SU-DHL-6 (cell line): ENCODE measurements around the gene BEND5.

ENCODE experiments used
- EZH2phosphoT487 ChIP-seq: fragments of 200-600 bp; sonication (generic), shearing (Covaris generic); conservative IDR thresholded peaks from 2 replicates; pipeline ENCODE4 v1.6.1; 2018; ENCODE audit warnings: mild to moderate bottlenecking, antibody characterized with exemption, low read length, moderate library complexity, mixed read lengths
- TF ChIP-seq, protein P1 (sequence below): fragments of 200-600 bp; sonication (generic); IDR thresholded peaks from one replicate; pipeline ENCODE4 v1.5.1; 2017; ENCODE audit warnings: antibody characterized with exemption, mild to moderate bottlenecking, low read length, moderate library complexity; ENCODE audit not compliant: insufficient read depth, poor library complexity, severe bottlenecking

DNA sequence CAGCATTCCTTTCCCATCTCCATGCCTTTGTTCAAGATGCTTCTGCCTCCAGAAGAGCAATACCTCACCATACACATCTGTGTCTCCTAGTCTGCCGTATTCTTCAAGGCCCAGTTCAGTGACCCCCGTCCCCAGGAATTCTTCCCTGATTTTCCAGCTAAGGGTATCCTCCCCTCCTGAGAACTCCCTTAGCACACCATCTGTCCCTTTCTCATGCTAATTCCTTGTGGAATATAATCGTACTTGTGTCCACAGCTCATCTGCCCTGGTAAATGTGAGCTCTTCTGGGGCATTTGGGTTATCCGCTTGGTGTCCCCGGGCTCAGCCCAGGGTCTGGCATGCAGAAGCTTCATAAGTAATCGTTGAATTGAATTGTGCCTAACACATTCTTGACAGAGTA is 40.9 kb downstream of the BEND5 start:
- TF ChIP-seq, protein P1, sequence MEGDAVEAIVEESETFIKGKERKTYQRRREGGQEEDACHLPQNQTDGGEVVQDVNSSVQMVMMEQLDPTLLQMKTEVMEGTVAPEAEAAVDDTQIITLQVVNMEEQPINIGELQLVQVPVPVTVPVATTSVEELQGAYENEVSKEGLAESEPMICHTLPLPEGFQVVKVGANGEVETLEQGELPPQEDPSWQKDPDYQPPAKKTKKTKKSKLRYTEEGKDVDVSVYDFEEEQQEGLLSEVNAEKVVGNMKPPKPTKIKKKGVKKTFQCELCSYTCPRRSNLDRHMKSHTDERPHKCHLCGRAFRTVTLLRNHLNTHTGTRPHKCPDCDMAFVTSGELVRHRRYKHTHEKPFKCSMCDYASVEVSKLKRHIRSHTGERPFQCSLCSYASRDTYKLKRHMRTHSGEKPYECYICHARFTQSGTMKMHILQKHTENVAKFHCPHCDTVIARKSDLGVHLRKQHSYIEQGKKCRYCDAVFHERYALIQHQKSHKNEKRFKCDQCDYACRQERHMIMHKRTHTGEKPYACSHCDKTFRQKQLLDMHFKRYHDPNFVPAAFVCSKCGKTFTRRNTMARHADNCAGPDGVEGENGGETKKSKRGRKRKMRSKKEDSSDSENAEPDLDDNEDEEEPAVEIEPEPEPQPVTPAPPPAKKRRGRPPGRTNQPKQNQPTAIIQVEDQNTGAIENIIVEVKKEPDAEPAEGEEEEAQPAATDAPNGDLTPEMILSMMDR: no peak
- TF ChIP-seq EZH2phosphoT487: no peak
